Middle frontal gyrus (tissue), 1 donor: ENCODE data around the gene SERPINA10.
A peak's percentile ranks its signal among the peaks of the same experiment; 100 is the strongest.
"Not testable (repeated sequence)": the region's sequence is repeated elsewhere in the genome, so short reads cannot be mapped to it uniquely, and the experiment has no call there.

Experiments used
- DNase-seq: peaks from one replicate; pipeline ENCODE4 v3.0.0-alpha.2; 2015; ENCODE audit warnings: low spot score; ENCODE audit errors: extremely low spot score

Gene SERPINA10

GRCh38 chr14:94285158-94285557 lies 7.9 kb downstream of the SERPINA10 start:
- DNase-seq: no peak

- no peak for DNase-seq
These were observed 8.8 kb downstream of the SERPINA10 start for GRCh38 chr14:94284221-94284620.

- no peak for DNase-seq
These were observed 9.9 kb downstream of the SERPINA10 start for GRCh38 chr14:94282991-94283723.

- DNase-seq: no peak
These were observed 14.3 kb downstream of the SERPINA10 start for GRCh38 chr14:94278731-94279130.

- not testable (repeated sequence) for DNase-seq
These were observed 16.0 kb downstream of the SERPINA10 start for GRCh38 chr14:94276898-94277561.

GRCh38 chr14:94269156-94269555 lies 23.9 kb downstream of the SERPINA10 start:
- peak; percentile 30 for DNase-seq

GRCh38 chr14:94268582-94268981 lies 24.5 kb downstream of the SERPINA10 start:
- DNase-seq: not testable (repeated sequence)

- DNase-seq: no peak
These were observed 25.7 kb downstream of the SERPINA10 start for GRCh38 chr14:94267352-94267751.

GRCh38 chr14:94264195-94264594 lies 28.9 kb downstream of the SERPINA10 start:
- DNase-seq: not testable (repeated sequence)

GRCh38 chr14:94244182-94244581 lies 48.9 kb downstream of the SERPINA10 start:
- no peak for DNase-seq

GRCh38 chr14:94239406-94239805 lies 53.7 kb downstream of the SERPINA10 start:
- no peak for DNase-seq

- DNase-seq: no peak
These were observed 55.1 kb downstream of the SERPINA10 start for GRCh38 chr14:94237983-94238382.

GRCh38 chr14:94237046-94237445 lies 56.0 kb downstream of the SERPINA10 start:
- DNase-seq: no peak
